IPS-15b (cell line): Measurements from ENCODE around the gene RECQL5.

Source experiments
- H3K27me3 ChIP-seq: one replicate; pipeline ENCODE4 v1.6.1; 2013; ENCODE audit warnings: low read length; ENCODE audit not compliant: control insufficient read depth, insufficient read depth
- H3K36me3 ChIP-seq: one replicate; pipeline ENCODE4 v1.6.1; 2013; ENCODE audit warnings: low read length; ENCODE audit not compliant: control insufficient read depth, insufficient read depth
- H3K4me1 ChIP-seq: one replicate; pipeline ENCODE4 v1.6.1; 2013; ENCODE audit warnings: mild to moderate bottlenecking, low read length; ENCODE audit not compliant: control insufficient read depth, insufficient read depth
- H3K4me3 ChIP-seq: one replicate; pipeline ENCODE4 v1.5.1; 2013; ENCODE audit warnings: low read depth, low read length
- H3K9ac ChIP-seq: one replicate; pipeline ENCODE4 v1.6.1; 2013; ENCODE audit warnings: low read depth, mild to moderate bottlenecking, low read length
- H3K9me3 ChIP-seq: one replicate; pipeline ENCODE4 v1.6.1; 2013; ENCODE audit warnings: mild to moderate bottlenecking, low read length; ENCODE audit not compliant: control insufficient read depth, insufficient read depth

RECQL5 gene

DNA sequence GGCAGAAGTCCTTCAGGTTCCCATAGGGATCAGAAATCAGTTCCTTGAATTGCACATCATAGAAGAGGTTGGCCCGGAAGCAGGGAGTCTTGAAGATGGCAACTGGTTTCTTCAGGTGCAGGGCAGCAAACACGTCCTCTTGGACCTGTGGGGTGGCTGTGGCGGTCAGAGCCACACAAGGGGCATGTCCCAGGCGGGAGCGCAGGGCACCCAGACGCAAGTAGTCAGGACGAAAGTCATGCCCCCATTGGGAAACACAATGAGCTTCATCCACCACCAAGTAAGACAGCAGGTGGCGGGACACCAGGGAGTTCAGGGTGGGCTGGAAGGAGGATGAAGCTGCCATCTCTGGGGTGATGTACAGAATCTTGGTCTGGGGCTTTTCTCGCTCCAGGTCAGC is 4.4 kb downstream of the RECQL5 start:
- Histone ChIP-seq H3K9me3 (no peaks in the 10 kb centered on the region), H3K4me3 (no peak overlapping the region), H3K4me1 (no peaks in the 10 kb centered on the region), H3K27me3 (no peaks in the 10 kb centered on the region), H3K9ac (no peak overlapping the region), H3K36me3 (peaks cover 19% of the 10 kb centered on the region)

- no peaks in the 10 kb centered on the region for H3K4me1 ChIP-seq
- H3K9me3 ChIP-seq, result no peaks in the 10 kb centered on the region
- no peaks in the 10 kb centered on the region for H3K27me3 ChIP-seq
- H3K9ac ChIP-seq, result no peak overlapping the region
- H3K4me3 ChIP-seq, result no peak overlapping the region
- peaks cover 19% of the 10 kb centered on the region for H3K36me3 ChIP-seq
These were observed 5.4 kb downstream of the RECQL5 start for GRCh38 chr17:75661531-75661930.

GRCh38 chr17:75658237-75658636 is 8.7 kb downstream of the RECQL5 start:
- Histone ChIP-seq H3K36me3 (peaks cover 14% of the 10 kb centered on the region), H3K27me3 (no peaks in the 10 kb centered on the region), H3K4me1 (no peaks in the 10 kb centered on the region), H3K4me3 (no peak overlapping the region), H3K9ac (no peak overlapping the region), H3K9me3 (no peaks in the 10 kb centered on the region)

DNA sequence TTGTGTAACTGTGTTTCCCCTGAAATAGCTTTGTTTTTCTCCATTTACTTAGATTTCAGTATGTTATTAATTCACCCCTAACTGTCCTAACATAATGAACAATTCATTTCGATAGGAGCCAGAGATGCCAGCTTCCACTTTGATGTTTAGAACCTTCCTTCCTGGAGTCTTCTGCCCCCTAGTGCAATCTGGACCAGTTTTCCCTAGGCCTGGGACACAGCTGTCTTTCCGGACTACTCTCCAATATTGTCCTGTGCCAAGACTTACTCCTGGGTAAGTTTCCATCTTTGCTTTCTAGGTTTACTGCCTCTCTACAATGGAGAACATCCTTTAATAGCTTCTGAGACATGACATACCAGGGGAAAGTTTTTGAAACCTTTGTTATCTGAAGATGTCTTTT is 12.8 kb downstream of the RECQL5 start:
- Histone ChIP-seq H3K9ac (no peak overlapping the region), H3K9me3 (no peaks in the 10 kb centered on the region), H3K36me3 (peaks cover 15% of the 10 kb centered on the region), H3K4me3 (no peak overlapping the region), H3K4me1 (no peaks in the 10 kb centered on the region), H3K27me3 (no peaks in the 10 kb centered on the region)

DNA sequence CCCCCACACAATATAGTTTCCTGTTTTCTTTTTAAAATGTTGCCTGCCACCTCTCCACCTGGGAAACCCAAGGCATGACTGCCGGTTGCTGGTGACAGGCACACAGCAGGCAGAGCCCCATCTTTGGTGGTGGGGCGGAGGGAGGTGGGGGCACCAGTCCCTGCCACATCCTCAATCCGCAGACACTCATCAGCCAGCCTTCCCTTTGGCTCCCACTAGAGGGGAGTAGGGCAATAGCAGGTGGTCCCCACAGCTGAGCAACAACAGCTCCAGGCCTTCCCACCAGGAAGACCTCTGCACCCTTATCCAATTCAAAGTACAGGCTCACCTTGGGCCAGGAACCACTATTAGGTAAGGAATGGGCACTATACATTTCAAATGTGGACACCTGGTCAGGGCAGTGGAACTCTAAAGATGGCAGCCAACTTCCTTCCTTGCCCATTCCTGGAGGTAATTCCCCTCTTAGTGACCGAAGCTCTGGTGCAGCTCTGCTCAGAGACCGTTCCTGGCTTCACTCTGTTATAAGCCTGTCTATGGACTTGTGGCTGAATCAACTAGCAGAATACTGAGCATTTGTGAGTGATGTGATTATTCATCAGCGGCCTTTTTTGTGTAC is 13.9 kb downstream of the RECQL5 start:
- H3K9me3 ChIP-seq, result no peaks in the 10 kb centered on the region
- H3K9ac ChIP-seq, result no peak overlapping the region
- H3K36me3 ChIP-seq, result peaks cover 18% of the 10 kb centered on the region
- H3K4me3 ChIP-seq, result no peak overlapping the region
- no peaks in the 10 kb centered on the region for H3K4me1 ChIP-seq
- H3K27me3 ChIP-seq, result no peaks in the 10 kb centered on the region

GRCh38 chr17:75652341-75652740 is 14.6 kb downstream of the RECQL5 start:
- peaks cover 18% of the 10 kb centered on the region for H3K36me3 ChIP-seq

GRCh38 chr17:75650874-75651273 is 16.1 kb downstream of the RECQL5 start:
- H3K9me3 ChIP-seq, result no peaks in the 10 kb centered on the region
- H3K27me3 ChIP-seq, result no peaks in the 10 kb centered on the region
- peaks cover 18% of the 10 kb centered on the region for H3K36me3 ChIP-seq
- H3K4me1 ChIP-seq, result no peaks in the 10 kb centered on the region
- H3K9ac ChIP-seq, result no peak overlapping the region
- no peak overlapping the region for H3K4me3 ChIP-seq

More at GRCh38 chr17:75652341-75652740, 14.6 kb downstream of the RECQL5 start:
- no peak overlapping the region for H3K4me3 ChIP-seq
- H3K4me1 ChIP-seq, result no peaks in the 10 kb centered on the region
- H3K9me3 ChIP-seq, result no peaks in the 10 kb centered on the region
- H3K9ac ChIP-seq, result no peak overlapping the region
- H3K27me3 ChIP-seq, result no peaks in the 10 kb centered on the region

DNA sequence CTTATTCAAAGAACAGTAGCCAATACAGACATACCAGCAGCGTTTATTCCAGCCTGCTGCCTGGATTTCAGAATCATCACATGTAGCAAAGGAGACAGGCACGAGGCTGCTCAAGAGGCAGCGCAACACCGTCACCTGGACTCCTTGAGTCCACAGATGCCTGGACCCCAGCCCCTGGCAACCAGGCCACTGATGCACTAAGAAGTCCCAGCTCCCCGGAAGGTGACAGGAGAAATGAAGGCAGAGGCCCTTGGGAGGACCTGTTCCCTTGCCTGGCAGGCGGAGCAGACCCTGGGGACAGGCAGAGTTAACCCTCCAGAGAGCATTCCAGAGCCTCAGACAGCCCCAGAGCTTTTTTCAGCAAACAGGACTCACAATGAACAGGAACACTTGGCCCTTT is 17.3 kb downstream of the RECQL5 start:
- peaks cover 18% of the 10 kb centered on the region for H3K36me3 ChIP-seq
- no peaks in the 10 kb centered on the region for H3K9me3 ChIP-seq
- H3K4me3 ChIP-seq, result no peak overlapping the region
- H3K9ac ChIP-seq, result no peak overlapping the region
- H3K4me1 ChIP-seq, result no peaks in the 10 kb centered on the region
- no peaks in the 10 kb centered on the region for H3K27me3 ChIP-seq

DNA sequence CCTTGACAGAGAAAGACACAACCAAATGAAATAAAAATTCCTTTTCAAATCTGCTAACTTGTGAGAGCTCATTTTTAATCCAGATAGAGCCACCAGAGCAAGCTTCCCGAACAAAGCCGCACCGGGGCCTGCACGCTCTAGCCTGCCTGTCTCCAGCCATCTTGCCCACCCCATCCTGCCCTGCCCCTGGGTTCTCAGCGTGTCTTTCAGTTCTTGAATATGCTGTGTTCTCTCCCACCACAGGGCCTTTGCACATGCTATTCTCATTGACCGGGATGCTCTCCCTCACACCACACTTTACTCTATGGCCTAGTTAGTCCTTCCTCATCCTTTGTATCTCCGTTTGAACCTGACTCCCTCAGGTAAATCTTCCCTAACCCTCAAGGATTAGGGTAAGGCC is 19.0 kb downstream of the RECQL5 start:
- Histone ChIP-seq H3K27me3 (no peaks in the 10 kb centered on the region), H3K4me1 (peaks cover 5% of the 10 kb centered on the region), H3K36me3 (peaks cover 18% of the 10 kb centered on the region), H3K4me3 (no peak overlapping the region), H3K9me3 (no peaks in the 10 kb centered on the region), H3K9ac (no peak overlapping the region)

DNA sequence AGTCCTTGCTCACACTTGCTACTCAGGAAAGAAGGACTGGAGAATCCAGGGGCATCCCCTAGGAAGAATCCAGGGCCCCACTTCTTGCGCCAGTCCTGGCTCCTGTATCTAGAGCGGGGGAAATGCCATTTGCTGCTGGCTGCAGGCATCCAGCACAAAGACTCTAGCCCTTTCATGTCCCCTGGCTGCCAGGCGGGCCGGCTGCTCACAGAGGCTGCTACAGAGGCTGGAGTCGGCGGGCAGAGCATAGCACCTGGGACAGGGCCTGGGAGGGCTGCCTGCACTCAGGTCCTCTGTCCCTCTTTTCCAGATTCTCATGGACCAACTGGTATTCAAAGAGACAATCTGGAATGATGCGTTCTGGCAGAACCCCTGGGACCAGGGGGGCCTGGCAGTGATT is 19.9 kb downstream of the RECQL5 start:
- H3K9ac ChIP-seq, result no peak overlapping the region
- peaks cover 15% of the 10 kb centered on the region for H3K36me3 ChIP-seq

GRCh38 chr17:75646638-75646992 is 20.3 kb downstream of the RECQL5 start:
- H3K9me3 ChIP-seq, result no peaks in the 10 kb centered on the region
- H3K27me3 ChIP-seq, result no peaks in the 10 kb centered on the region
- H3K9ac ChIP-seq, result no peak overlapping the region
- H3K4me3 ChIP-seq, result no peak overlapping the region
- H3K4me1 ChIP-seq, result peaks cover 8% of the 10 kb centered on the region
- H3K36me3 ChIP-seq, result peaks cover 15% of the 10 kb centered on the region

More for the DNA sequence above, 19.9 kb downstream of the RECQL5 start:
- H3K27me3 ChIP-seq, result no peaks in the 10 kb centered on the region
- H3K4me3 ChIP-seq, result no peak overlapping the region
- H3K4me1 ChIP-seq, result peaks cover 8% of the 10 kb centered on the region
- no peaks in the 10 kb centered on the region for H3K9me3 ChIP-seq

DNA sequence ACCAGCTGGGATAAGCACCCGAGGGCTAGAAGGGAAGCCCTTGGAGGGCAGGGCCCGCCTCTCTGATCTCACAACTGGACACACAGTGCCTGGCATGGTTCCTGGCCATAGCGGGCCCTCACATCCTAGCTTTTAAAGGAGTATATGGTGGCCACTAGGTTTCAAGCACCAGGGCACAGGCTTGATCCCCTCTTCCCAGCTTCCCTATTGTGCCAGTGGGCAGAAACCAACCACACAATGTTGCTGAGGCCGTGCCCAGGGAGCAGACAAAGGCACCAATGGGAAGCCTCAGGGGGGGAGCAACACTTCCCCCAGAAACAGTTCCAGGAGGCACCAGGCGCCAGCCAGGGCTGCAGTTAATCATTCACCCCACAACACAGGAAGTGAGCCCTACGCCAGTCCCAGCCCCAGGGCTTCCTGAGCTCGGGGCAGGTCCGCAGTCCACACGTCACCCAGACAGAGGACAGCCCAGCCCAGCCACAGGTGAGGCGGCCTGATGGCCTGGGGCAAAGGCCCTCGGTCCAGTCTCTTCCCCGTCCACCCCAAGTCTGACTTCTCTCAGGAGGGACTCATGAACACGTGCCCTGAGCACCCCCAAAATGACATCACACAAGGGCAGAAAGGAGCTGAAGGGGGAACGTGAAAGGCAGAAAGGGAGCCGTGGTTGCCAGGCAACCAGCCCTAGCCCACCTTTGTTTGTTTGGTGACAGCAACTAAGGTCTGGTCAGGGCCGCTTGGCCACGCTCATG is 20.9 kb downstream of the RECQL5 start:
- Histone ChIP-seq H3K36me3 (peaks cover 14% of the 10 kb centered on the region), H3K4me1 (peaks cover 8% of the 10 kb centered on the region), H3K27me3 (no peaks in the 10 kb centered on the region), H3K9me3 (no peaks in the 10 kb centered on the region), H3K4me3 (no peak overlapping the region), H3K9ac (no peak overlapping the region)
